CD4-positive, alpha-beta T cell treated with Interleukin-4 for 4 hours (primary cell): Measurements from ENCODE around the gene IL23A.
A peak's percentile ranks its signal among the peaks of the same experiment; 100 is the strongest.
"Not testable (repeated sequence)": the region's sequence is repeated elsewhere in the genome, so short reads cannot be mapped to it uniquely, and the experiment has no call there.

Source experiments
- DNase-seq: peaks from one replicate; pipeline ENCODE4 v3.0.0-alpha.2; 2020

The IL23A gene

DNA sequence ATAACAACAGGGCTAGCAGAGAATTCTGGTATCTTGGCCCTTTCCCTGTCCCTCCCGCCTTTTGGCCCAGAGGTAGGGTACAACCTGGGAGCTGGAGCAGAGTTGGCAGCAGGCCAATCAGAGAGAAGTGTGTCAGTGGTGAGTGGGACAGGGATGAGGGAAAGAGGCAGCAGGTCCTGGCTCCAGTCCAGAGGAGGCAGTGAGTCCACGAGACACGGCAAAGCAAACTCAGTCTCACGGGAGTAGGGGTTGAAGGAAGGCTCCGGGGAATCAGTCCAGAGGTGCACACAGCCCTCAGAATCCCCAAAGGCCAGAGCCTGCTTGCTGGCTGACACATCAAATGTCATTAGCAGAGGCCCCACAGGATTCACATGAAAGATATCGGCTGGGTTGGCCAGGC lies 12.2 kb upstream of the IL23A start:
- no peak for DNase-seq

DNA sequence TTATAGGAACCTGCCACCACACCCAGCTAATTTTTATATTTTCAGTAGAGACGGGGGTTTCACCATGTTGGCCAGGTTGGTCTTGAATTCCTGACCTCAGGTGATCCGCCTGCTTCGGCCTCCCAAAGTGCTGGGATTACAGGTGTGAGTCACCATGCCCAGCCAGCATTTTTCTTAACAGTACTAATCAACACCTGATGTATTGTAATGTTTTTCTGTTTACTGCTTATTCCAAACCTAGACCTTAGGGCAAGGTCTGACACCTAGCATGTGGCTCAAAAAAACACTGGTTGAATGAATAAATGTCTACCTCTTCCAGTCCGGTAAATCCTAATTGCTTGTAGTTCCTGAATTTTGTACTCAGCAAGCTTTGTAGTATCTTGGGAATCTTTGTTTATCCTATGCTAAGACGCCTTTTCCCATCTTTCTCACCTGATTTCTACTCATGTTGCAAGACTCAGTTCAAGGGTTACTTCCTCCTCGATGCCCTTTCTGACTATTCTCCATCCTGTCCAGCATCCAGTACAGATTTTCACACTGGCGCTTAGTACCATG lies 7.7 kb upstream of the IL23A start:
- DNase-seq, result no peak

DNA sequence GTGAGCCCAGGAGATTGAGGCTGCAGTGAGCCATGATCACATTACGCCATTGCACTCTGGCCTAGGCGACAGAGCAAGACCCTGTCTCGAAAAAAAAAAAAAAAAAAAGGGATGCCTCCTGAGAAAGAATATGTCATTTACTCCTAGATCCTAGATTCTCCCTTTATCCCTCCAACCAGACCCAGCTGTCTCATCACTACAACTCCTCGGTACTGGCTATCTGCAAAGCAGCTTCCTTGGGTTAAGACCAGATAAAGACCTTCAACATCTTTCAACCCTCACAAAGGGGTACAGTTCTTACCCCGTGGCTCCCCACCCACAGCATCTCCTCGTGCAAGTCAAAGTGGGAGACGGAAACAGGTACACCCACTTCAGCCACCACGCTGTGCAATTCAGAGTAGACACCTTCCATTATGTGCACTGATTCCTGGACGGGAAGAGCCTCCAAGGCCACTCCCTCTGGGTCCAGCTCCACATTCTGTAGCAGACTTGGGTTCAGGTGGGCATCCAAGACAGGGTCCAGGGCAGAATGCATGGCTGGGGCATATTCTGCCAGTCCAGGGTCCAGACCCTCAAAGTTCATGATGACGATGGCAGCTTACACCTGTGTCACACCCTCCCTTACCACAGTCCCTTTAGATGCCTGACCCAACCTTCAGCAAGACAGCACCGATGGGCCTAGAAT lies 6.0 kb upstream of the IL23A start:
- DNase-seq, result no peak

DNA sequence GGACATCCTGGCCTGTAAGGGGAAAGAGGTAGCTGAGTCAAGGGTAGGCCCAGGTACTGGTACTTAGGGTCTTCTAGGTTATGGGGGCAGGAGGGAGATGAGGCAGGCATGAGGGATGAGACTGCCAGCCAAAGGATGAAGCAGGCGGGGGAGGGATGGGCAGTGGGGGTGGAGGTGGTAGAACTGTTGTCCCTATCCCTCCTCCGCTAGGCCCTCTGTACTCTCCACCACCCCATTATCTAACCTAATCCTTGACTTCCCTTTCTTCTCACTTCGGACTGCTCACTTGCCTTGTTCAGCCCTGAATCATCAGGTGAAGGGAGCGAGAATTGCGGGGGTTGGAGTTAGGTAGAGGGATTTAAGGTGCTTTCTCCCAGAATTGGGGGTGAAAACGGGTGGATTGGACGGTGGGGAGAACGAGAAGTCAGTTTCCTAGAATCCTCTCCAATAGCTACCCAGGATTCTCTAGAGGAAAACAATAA lies 5.4 kb upstream of the IL23A start:
- no peak for DNase-seq

DNA sequence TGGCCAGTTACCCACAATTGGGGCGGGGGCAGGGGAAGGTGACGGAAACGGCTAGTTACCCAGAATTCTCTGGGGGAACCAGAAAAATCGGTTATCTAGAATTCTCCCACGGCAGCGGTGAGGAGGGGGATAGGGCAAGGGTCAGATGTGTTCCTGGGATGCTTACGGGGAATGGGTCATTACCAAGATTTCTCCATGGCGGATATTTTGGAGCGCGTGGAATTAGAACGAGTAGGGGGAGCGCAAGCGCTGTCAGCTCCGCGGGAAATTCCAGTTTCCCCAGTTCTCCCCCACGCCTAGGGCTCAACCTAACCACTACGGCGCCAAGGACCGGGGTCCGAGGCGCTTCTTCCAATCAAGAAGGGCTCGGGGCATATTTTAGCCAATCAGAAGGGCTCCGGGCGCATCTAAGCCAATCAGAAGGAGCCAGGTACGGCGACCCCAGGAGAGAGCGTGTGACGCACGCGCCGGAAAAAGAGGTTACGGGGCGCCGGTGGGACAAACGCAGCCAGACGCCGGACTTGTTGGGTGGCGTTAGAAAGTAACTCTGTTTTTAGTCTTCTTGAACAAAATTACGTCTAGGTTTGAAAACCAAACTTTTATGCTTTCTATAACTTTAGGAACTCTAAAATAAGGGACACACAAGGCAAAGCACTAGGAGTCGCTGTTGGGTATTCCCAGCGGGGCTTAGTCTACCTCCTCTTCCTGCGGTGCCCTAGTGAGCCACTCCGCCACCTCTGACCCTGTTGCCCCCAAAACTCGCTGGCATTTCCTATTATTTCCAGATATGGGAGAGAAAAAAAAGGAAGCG lies 4.8 kb upstream of the IL23A start, which contains the start of gene PAN2:
Gene PAN2, minus strand, starts transcription at position 322 of the 811 bp plus-strand sequence. CDS start 906 bp downstream, outside the sequence.
- DNase-seq, result peak; percentile 97

DNA sequence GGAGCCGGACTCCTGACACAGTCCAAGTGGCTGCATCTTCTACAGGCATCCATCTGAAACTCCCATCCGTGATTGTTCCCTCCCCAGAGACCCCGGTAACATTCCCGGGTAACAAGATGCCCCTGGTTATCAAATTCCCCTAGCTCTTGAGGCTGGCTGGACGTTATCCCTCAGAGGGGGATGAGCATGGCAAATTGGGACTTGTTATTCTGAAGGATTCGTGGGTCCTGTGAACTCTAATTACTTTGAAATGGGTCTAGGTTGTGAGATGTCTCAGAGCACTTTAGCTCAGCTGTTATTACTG lies 4.2 kb upstream of the IL23A start:
- DNase-seq, result no peak

DNA sequence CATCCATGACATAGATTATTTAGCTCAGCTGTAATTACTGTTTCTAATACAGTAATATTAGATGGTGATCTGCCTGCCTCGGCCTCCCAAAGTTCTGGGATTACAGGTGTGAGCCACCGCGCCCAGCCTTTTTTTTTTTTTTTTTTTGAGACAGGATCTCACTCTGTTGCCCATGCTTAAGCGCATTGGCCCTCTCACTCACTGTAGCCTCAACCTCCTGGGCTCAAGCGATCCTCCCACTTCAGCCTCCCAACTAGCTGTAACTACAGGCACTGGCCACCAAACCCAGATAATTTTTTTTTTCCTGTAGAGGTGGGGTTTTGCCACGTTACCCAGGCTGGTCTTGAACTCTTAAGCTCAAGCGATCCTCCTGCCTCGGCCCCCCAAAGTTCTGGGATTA lies 3.2 kb upstream of the IL23A start:
- not testable (repeated sequence) for DNase-seq

DNA sequence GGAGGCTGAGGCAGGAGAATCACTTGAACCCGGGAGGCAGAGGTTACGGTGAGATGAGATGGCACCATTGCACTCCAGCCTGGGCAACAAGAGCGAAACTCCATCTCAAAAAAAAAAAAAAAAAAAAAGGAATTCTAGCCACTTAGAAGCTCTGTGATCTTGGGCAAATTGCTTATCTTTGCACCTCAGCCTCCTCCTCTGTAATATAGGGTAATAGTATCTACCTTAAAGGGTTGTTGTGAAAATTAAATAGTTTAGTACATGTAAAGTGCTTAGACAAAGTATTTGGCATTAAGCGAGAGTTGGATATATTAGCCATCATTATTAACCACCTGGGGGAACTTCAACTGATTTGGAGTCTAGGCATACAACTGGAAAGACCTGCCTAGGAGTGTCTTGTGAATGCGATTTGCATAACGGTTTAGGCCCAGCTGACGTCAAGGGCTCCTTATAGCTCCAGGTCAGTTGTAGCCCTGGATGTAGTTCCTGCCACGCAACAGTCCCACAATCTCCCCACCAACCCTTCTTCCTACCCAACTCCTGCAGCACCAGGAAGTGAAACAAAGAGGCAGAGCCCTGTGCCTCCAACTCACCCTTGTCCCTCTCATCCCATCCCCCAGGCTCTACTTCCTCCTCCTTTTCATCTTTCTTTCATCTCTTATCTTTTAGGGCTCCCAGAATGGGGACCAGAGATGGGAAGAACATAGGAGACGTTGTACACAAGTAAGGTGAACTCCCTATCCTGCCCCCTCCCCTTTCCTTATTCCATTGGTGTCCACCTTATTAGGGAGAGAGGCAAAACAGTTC lies 2.1 kb upstream of the IL23A start:
- DNase-seq, result no peak

DNA sequence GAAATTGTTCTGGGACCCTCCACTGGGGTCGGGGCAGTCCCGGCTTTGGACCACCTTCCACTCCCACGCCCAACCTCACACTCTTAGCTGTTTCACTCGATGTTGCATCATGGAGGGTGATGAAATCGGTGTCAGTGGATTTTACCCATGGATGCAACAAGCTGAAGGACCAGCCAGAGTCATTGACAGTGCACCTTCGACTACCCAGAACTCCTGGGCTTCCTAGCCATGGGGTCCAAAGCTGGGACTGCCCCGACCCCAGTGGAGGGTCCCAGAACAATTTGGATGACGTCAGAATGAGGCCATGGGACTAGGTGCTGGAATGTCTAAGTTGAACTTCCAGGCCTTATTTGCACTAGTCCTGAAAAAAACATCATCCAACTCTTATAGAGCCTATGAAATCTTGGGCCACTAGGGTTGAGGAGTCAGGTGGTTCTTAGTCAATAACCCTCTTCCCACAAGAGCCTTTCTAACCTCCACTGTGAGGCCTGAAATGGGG lies 882 bp upstream of the IL23A start:
- no peak for DNase-seq

DNA sequence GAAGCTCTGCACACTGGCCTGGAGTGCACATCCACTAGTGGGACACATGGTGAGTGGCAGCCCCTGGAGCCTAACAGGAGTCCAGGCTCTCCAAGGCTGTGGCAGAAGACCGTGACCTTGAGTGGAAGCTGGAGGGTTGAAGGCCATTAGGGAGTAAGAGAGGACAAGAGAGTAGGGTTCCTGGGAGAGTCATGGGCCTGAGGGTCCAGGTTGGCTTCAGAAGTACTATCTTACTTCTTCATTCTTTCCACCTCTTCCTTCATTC lies 406 bp downstream of the IL23A start:
- DNase-seq, result no peak

DNA sequence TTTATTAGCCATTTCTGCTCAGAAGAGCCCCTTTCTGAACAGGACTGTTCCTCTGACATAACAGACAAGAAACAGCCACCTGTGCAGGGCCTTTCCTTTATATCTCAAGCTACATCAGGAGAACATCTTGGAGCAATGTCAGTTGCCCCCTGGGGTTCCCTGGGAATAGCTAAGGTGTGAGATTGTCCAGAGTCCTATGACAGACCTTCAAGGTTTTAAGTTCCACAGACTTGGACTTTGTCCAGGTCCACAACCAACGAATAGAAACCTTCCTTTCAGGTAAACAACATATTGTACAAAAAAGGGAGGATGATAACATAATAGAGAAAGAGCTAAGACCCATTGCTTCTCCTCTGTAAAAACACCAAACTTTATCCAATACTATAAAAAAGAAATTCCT lies 2.9 kb downstream of the IL23A start:
- no peak for DNase-seq

DNA sequence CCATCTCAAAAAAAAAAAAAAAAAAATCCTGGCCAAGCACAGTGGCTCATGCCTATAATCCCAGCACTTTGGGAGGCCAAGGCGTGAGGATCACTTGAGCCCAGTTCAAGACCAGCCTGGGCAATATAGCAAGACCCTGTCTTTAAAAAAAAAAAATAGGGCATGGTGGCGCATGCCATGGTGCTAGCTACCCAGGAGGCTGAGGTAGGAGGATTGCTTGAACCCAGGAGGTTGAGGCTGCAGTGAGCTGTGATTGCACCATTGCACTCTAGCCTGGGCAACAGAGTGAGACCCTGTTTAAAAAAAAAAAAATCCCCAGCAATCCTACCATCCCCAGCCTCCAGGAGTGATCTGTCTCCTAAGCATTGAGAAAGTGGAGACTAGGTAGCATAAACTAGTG lies 3.6 kb downstream of the IL23A start:
- not testable (repeated sequence) for DNase-seq

DNA sequence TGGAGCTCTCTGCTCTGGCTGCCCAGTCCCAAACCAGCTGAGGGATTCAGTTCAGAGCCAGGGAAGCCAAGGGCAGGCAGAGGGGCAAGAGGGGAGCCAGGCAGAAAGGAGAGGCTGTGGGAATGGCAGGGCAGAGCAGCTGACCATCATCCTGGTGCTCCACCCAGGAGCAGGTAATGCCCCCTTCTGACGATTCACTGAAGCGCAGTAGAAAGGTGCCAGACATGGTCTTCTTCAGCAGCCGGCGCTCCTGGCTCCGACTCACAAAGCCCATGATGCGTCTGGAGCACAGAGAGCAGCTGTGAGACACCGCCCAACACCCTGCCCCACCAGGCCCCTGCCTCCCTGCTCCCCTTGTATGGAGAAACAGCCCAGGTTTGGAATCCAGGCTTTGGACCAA lies 8.0 kb downstream of the IL23A start:
- no peak for DNase-seq

DNA sequence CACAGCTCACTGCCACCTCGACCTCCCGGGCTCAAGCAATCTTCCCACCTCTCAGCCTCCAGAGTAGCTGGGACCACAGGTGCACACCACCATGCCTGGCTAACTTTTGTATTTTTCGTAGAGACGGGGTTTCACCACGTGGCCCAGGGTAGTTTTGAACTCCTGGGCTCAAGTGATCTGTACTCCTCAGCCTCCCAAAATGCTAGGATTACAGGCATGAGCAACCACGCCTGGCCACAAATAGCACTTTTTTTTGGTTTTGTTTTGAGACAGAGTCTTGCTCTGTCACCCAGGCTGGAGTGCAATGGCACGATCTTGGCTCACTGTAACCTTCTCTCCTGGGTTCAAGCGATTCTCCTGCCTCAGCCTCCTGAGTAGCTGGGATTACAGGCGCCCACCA lies 8.6 kb downstream of the IL23A start:
- not testable (repeated sequence) for DNase-seq

DNA sequence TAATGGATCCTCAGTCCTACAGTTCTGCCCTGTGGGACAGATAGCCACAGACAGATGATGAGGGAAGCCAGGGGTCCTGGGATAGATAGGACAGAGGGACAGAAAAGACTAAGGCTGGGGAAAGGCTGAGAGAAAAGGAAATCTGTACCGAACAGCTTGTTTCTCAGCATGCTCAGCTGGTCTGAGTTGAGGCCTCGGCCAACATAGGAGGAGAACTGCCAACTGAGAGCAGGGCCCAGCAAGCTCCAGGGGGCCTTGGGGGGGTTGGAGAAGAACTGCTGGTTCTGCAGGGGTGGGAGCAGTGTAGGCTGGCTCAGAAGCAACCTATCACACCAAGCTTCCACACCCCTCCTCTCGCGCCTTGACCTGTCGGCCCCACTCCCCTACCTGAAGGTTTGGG lies 10.1 kb downstream of the IL23A start:
- no peak for DNase-seq

DNA sequence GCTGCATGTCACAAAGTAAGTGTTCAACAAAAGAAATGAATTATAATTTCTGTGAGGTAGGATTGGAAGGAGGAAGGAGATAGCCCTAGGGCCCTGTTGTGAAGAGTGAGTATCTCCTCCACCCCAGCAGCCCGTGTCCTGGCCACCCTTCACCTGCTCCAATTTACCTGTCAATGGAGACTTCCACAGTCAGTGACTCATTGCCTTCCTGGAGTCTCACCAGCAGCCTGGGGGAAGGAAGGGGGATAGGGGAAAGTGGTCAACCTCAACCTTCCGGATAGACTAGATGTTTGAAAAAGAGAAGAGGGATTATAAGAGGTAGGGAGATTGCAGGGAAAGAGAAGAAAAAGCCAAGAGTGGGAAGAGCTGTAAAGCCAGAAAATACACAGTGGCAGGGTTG lies 12.0 kb downstream of the IL23A start:
- no peak for DNase-seq

DNA sequence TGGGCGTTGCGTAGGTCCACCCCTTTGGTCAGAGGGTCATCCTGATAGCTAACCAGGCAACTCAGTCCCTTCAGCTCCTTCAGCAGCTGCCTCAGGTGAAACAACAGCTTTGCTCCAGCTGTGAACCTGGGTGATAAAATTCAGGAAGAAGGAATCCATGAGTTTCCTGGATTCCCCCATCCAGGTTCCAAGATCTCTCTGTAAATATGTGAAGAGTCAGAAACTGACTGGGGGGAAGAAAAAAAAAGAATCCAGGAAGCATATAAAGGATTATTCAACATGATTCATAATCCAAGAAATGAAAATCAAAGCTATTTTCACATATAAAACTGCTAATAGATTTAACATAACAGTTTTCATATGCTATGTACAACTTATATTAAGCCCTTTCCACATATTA lies 12.6 kb downstream of the IL23A start:
- DNase-seq, result no peak

DNA sequence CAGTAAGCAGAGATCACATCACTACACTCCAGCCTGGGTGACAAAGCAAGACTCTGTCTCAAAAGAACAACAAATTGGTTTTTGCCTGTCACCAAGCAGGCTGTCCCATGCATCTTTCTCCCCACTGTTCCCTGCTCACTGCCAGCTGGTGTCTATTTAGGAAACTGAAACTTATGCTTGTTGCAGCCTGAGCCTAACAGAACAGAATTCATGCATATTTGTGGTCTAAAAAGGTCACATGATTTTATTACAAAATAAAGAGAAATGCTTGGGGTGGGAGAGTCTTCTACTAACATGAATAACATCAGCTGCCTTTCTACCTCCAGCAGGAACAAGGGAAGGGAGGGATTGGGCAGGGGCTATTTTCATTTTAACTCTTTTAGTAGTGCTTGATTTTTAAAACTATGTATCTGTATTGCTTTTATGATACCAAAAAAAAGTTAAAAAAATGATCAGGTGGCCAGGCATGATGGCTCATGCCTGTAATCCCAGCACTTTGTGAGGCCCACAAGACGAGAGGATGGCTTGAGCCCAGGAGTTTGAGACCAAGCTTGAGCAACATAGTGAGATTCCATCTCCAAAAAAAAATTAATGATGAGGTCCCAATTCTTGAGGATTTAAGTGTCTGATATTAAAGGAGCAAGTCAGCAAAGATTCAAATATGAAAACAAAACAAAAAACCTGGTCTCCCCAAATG lies 20.3 kb downstream of the IL23A start:
- peak; percentile 16 for DNase-seq

DNA sequence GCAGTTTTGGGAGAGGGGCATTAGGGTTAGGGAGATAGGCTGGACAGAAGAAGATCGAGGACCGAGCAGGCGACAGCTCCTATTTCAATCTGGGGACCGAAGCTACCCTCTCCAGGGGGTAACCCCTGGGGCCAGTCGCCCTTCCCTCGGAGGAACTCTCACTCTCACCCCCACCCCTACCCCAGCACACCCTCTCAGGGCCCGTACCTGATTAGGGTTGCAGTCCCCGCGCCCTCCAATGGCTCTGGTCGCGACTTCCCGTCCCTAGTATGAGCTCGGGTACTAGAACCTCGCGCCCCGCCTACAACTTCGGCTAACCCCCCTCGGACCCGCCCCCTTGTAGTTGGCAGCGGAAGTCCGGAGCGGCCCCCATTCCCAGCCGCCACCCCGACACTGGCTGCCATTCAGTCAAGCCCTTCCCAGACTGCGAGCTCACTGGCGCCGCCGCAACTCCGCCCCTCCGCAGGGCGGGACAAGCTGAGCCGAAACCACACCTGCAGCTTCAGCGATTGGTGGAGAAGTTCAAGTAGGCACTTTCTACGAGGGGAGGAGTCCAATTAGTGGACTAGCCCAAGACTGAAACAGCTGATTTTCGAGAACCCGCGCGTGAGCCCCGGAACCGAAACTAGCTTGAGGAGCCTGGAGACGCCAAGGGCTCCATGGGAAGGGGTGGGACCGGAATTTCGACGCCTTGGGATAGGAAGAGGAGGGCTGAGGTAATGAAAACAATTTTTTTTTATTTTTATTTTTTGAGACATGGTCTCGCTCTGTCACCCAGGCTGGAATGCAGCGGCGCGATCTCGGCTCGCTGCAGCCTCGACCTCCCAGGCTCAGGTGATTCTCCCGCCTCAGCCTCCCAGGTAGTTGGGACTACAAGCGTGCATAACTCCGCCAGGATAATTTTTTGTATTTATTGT lies 21.4 kb downstream of the IL23A start, which contains the start of gene STAT2:
Gene STAT2, minus strand, starts transcription at position 257 of the 917 bp plus-strand sequence. CDS start 3,536 bp downstream, outside the sequence.
- DNase-seq, result peak; percentile 100

DNA sequence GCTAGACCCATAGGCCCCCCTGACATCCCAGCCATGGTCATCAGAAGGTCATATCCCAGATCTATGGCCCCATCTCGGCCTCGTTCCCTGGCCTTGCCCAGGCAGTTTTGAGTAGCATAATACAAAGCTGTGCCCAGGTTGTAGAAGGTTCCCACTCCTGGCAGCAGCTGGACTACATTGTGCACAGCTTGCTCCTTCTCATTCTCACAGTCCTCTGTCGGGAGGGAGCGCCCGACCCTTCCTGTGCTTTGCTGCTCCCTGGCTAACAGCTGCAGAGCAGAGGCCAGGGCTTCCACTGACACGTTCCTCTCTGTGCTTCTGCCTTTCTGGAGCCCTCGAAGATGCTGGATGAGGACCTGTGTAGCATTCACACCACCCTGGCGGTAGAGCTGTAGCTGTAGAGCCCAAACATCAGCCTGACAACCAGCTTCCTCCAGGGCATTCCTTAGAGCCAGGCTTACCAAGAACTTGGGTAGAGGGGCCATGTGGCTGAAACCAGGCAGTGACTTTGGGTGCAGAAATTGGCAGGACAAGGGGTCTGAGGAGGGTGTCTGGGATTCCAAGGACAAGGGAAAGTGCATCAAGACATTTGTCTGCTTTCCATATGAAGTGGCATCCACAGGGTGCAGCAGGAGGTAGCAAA lies 22.9 kb downstream of the IL23A start:
- DNase-seq, result no peak
